Measurements from ENCODE around the gene L3MBTL1. TPM values are rescaled to one million over a fixed set of nuclear protein-coding genes. Genes with fewer than 3 reads are reported as not detected.
A peak's percentile ranks its signal among the peaks of the same experiment; 100 is the strongest.

L3MBTL1 gene
- total and polyA plus RNA-seq, 2 donors from 2014 or later = 4.8 to 16.2 TPM

DNA sequence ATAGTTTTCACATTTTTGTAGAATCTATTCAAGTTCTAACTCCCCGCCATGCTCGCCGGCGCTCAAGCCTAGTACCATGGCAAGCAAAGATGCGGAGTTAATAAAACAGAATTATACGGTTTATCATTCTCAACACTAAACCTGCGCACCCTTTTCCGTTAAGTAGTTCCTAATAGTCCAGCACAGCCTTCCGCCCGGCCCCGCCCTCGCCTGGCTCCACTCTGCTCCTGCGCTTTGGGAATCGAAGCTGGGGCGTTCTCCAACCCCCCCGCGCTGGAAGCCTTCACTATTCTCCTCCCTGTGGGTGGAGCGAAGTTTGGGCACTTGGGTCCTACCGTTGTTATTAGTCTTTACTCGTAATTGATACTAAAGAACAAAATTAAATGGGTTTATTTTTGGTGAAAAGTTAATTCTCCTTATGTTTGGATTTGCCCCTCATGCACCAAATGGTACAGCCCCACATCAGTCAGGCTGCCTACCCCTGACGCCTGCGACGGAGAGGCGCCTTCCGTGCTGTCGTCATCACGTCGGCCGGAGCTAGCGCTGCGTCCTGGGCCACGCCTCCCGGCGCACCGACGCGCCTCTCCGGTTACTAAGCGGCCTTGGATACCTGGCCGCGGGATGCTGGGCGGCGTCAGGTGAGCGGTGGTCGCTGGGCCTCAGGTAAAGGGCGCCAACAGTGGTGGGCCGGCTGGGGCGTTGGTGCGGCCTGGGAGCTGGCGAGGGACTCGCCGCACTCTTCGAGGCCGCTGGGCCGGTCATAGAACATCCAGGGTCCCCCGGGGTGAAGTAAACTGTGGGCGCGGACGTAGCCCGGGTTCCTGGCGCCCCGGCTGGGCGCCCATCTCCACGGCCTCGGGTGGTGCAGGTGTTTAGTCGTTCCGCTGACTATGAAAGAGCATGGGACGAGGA, 83.2 kb downstream of the L3MBTL1 start, which contains the start of gene IFT52:
Gene IFT52 (plus strand): TSS at position 546 of the 912 bp plus-strand sequence. CDS start 3,762 bp downstream, outside the sequence.
- Histone ChIP-seq H3K36me3 (ENCODE audit: control insufficient read depth in 2 of 3, insufficient read depth in 3 of 3, low read length in 3 of 3) (peaks cover 0 to under 1% (median 0%) of the 10 kb centered on the region in 3 donors), H3K4me1 (ENCODE audit: control insufficient read depth in 2 of 3, insufficient read depth in 2 of 3, low read depth in 1 of 3, low read length in 3 of 3) (peaks cover 0 to 8% (median 0%) of the 10 kb centered on the region in 3 donors), H3K27ac (ENCODE audit: low read depth in 2 of 2, low read length in 2 of 2) (peak within 1 kb of the TSS; percentile 83 to 91), H3K9ac (ENCODE audit: low read length in 3 of 3) (peak within 1 kb of the TSS; percentile 64 to 83 (median 76)), H3K27me3 (ENCODE audit: control insufficient read depth, insufficient read depth, low read length) (no peaks in the 10 kb centered on the region), H3K4me3 (ENCODE audit: low read length in 3 of 3) (peak within 1 kb of the TSS; percentile 85 to 91 (median 91)), H3K9me3 (ENCODE audit: control insufficient read depth in 2 of 3, insufficient read depth in 1 of 3, low read length in 3 of 3) (no peaks in the 10 kb centered on the region)
- intact Hi-C loops (cut with DNase I) = no loop called here
- peak; percentile 93 to 98 (median 97) for DNase-seq
- FAIRE-seq = no peak
- TF ChIP-seq, protein P1, sequence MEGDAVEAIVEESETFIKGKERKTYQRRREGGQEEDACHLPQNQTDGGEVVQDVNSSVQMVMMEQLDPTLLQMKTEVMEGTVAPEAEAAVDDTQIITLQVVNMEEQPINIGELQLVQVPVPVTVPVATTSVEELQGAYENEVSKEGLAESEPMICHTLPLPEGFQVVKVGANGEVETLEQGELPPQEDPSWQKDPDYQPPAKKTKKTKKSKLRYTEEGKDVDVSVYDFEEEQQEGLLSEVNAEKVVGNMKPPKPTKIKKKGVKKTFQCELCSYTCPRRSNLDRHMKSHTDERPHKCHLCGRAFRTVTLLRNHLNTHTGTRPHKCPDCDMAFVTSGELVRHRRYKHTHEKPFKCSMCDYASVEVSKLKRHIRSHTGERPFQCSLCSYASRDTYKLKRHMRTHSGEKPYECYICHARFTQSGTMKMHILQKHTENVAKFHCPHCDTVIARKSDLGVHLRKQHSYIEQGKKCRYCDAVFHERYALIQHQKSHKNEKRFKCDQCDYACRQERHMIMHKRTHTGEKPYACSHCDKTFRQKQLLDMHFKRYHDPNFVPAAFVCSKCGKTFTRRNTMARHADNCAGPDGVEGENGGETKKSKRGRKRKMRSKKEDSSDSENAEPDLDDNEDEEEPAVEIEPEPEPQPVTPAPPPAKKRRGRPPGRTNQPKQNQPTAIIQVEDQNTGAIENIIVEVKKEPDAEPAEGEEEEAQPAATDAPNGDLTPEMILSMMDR (IDR thresholded peaks at IDR 0.05; ENCODE audit: borderline replicate concordance, extremely low read depth, insufficient read depth) = no peak

Other genes with a start within 250 kb of the L3MBTL1 start
- 131 TPM for gene SRSF6, start 49.8 kb upstream of the L3MBTL1 start, total RNA-seq
- 84.9 TPM for gene SRSF6, start 49.8 kb upstream of the L3MBTL1 start, polyA plus RNA-seq (ENCODE audit: insufficient read depth, low read depth, low replicate concordance)
- gene SGK2, start 51.3 kb downstream of the L3MBTL1 start, total RNA-seq = 42.9 TPM
- 95.1 TPM for gene SGK2, start 51.3 kb downstream of the L3MBTL1 start, polyA plus RNA-seq (ENCODE audit: insufficient read depth, low read depth, low replicate concordance)
- 35.2 TPM for gene IFT52, start 83.2 kb downstream of the L3MBTL1 start, total RNA-seq
- gene IFT52, start 83.2 kb downstream of the L3MBTL1 start, polyA plus RNA-seq (ENCODE audit: insufficient read depth, low read depth, low replicate concordance) = 27.0 TPM
- 1.3 TPM for gene MYBL2, start 159.4 kb downstream of the L3MBTL1 start, total RNA-seq
- not detected for gene MYBL2, start 159.4 kb downstream of the L3MBTL1 start, polyA plus RNA-seq (ENCODE audit: insufficient read depth, low read depth, low replicate concordance)
- gene GTSF1L, start 219.3 kb downstream of the L3MBTL1 start, total RNA-seq = not detected
- not detected for gene GTSF1L, start 219.3 kb downstream of the L3MBTL1 start, polyA plus RNA-seq (ENCODE audit: insufficient read depth, low read depth, low replicate concordance)

All from kidney (tissue), 14 donors.